ENCODE data around the gene TSHZ3.

Gene TSHZ3

DNA sequence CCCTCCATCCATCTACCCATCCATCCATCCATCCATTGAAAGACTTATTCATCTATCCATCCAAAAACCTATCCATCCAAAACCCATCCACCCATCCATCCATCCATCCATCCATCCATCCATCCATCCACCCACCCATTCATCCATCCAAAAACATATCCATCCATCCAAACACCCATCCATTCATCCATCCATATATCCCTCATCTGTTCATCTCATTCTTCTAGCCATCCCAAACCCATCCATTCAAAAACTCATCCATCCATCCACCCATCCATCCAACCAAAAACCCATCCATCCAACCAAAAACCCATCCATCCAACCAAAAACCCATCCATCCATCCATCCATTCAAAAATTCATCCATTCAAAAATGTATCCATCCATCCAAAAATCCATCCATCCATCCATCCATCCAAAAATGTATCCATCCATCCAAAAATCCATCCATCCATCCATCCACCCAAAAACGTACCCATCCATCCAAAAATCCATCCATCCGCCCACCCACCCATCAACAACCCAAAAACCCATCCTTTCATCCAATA lies 56.5 kb downstream of the TSHZ3 start:
- no peaks in the 10 kb centered on the region for H3K9me3 ChIP-seq (ENCODE audit: control insufficient read depth in 1 of 2, low read length in 2 of 2)
- no peak overlapping the region for H3K4me3 ChIP-seq (ENCODE audit: low read depth in 1 of 2, low read length in 2 of 2)
- H3K4me1 ChIP-seq (ENCODE audit: control insufficient read depth in 1 of 2, insufficient read depth in 2 of 2, low read length in 2 of 2) = no peaks in the 10 kb centered on the region
- H3K27me3 ChIP-seq (ENCODE audit: low read depth, low read length) = no peaks in the 10 kb centered on the region
- H3K27ac ChIP-seq (ENCODE audit: low read length) = no peak overlapping the region
- peaks cover 0 to 6% of the 10 kb centered on the region in 2 donors for H3K36me3 ChIP-seq (ENCODE audit: control insufficient read depth in 1 of 2, insufficient read depth in 2 of 2, low read length in 2 of 2)

GRCh38 chr19:31290931-31291590 lies 58.2 kb downstream of the TSHZ3 start:
- Histone ChIP-seq H3K27me3 (ENCODE audit: low read depth, low read length) (no peaks in the 10 kb centered on the region), H3K9me3 (ENCODE audit: control insufficient read depth in 1 of 2, low read length in 2 of 2) (no peaks in the 10 kb centered on the region), H3K4me1 (ENCODE audit: control insufficient read depth in 1 of 2, insufficient read depth in 2 of 2, low read length in 2 of 2) (peaks cover 0 to 5% of the 10 kb centered on the region in 2 donors), H3K4me3 (ENCODE audit: low read depth in 1 of 2, low read length in 2 of 2) (no peak overlapping the region), H3K36me3 (ENCODE audit: control insufficient read depth in 1 of 2, insufficient read depth in 2 of 2, low read length in 2 of 2) (peaks cover 0 to 6% of the 10 kb centered on the region in 2 donors), H3K27ac (ENCODE audit: low read length) (no peak overlapping the region)

- peaks cover 0 to 6% of the 10 kb centered on the region in 2 donors for H3K36me3 ChIP-seq (ENCODE audit: control insufficient read depth in 1 of 2, insufficient read depth in 2 of 2, low read length in 2 of 2)
- peaks cover 0 to 9% of the 10 kb centered on the region in 2 donors for H3K4me1 ChIP-seq (ENCODE audit: control insufficient read depth in 1 of 2, insufficient read depth in 2 of 2, low read length in 2 of 2)
- no peaks in the 10 kb centered on the region for H3K9me3 ChIP-seq (ENCODE audit: control insufficient read depth in 1 of 2, low read length in 2 of 2)
- no peak overlapping the region for H3K4me3 ChIP-seq (ENCODE audit: low read depth in 1 of 2, low read length in 2 of 2)
- H3K27me3 ChIP-seq (ENCODE audit: low read depth, low read length) = no peaks in the 10 kb centered on the region
- no peak overlapping the region for H3K27ac ChIP-seq (ENCODE audit: low read length)
Measured at GRCh38 chr19:31289976-31290375, 59.3 kb downstream of the TSHZ3 start.

DNA sequence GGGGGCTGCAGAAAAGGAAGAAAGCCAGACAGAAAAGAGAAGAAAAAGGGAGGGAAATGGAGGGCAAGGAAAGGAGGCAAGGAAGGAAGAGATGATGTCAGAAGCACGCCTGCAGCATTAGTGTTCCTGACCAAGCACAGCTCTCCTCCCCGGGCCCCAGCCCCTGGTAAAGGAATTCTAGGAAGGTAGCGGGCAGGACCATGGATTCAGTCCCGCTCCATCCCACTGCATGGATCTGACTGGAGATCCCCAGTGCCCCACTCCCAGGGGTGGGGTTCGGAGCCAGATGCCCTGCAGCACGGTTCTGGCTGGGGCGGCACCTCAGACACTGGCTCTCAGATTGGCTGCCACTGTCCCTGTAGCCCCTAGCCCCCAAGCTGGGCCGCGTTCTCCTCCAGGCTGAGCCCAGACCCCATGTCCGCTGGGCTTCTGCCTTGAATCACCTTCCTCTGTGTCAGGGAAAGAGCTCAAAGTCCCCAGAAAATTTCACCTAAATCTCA lies 59.8 kb downstream of the TSHZ3 start:
- H3K4me3 ChIP-seq (ENCODE audit: low read depth in 1 of 2, low read length in 2 of 2) = no peak overlapping the region
- H3K27ac ChIP-seq (ENCODE audit: low read length) = no peak overlapping the region
- peaks cover 0 to 6% of the 10 kb centered on the region in 2 donors for H3K36me3 ChIP-seq (ENCODE audit: control insufficient read depth in 1 of 2, insufficient read depth in 2 of 2, low read length in 2 of 2)
- no peaks in the 10 kb centered on the region for H3K27me3 ChIP-seq (ENCODE audit: low read depth, low read length)
- peaks cover 0 to 9% of the 10 kb centered on the region in 2 donors for H3K4me1 ChIP-seq (ENCODE audit: control insufficient read depth in 1 of 2, insufficient read depth in 2 of 2, low read length in 2 of 2)
- no peaks in the 10 kb centered on the region for H3K9me3 ChIP-seq (ENCODE audit: control insufficient read depth in 1 of 2, low read length in 2 of 2)

GRCh38 chr19:31286491-31286890 lies 62.7 kb downstream of the TSHZ3 start:
- Histone ChIP-seq H3K4me1 (ENCODE audit: control insufficient read depth in 1 of 2, insufficient read depth in 2 of 2, low read length in 2 of 2) (peaks cover 0 to 16% of the 10 kb centered on the region in 2 donors), H3K27ac (ENCODE audit: low read length) (no peak overlapping the region)

GRCh38 chr19:31285744-31286143 lies 63.5 kb downstream of the TSHZ3 start:
- H3K36me3 ChIP-seq (ENCODE audit: control insufficient read depth in 1 of 2, insufficient read depth in 2 of 2, low read length in 2 of 2) = peaks cover 0 to 6% of the 10 kb centered on the region in 2 donors
- H3K9me3 ChIP-seq (ENCODE audit: control insufficient read depth in 1 of 2, low read length in 2 of 2) = no peaks in the 10 kb centered on the region
- H3K4me1 ChIP-seq (ENCODE audit: control insufficient read depth in 1 of 2, insufficient read depth in 2 of 2, low read length in 2 of 2) = peaks cover 0 to 20% of the 10 kb centered on the region in 2 donors
- H3K4me3 ChIP-seq (ENCODE audit: low read depth in 1 of 2, low read length in 2 of 2) = no peak overlapping the region
- H3K27me3 ChIP-seq (ENCODE audit: low read depth, low read length) = no peaks in the 10 kb centered on the region
- H3K27ac ChIP-seq (ENCODE audit: low read length) = no peak overlapping the region

More at GRCh38 chr19:31286491-31286890, 62.7 kb downstream of the TSHZ3 start:
- H3K36me3 ChIP-seq (ENCODE audit: control insufficient read depth in 1 of 2, insufficient read depth in 2 of 2, low read length in 2 of 2) = peaks cover 0 to 6% of the 10 kb centered on the region in 2 donors
- H3K4me3 ChIP-seq (ENCODE audit: low read depth in 1 of 2, low read length in 2 of 2) = no peak overlapping the region
- H3K27me3 ChIP-seq (ENCODE audit: low read depth, low read length) = no peaks in the 10 kb centered on the region
- H3K9me3 ChIP-seq (ENCODE audit: control insufficient read depth in 1 of 2, low read length in 2 of 2) = no peaks in the 10 kb centered on the region

DNA sequence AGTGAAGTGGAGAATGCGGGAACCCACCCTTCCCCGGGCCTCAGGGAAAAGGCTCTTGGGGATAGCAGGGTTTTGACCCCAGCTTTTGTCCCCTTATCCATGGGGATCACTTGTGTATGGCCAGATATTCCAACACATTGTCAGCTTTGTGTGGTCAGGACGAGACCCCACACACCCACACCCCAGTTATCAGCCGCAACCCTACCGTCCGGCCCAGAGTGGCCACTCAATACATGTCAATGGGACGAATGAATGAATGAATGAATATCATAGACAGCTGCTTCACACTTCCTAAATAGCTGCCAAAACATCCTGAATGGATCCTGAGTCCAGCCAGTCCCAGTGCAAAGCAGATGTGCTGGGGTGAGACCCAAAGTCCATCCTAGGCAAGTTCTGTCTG lies 64.6 kb downstream of the TSHZ3 start:
- H3K27me3 ChIP-seq (ENCODE audit: low read depth, low read length) = no peaks in the 10 kb centered on the region
- no peak overlapping the region for H3K27ac ChIP-seq (ENCODE audit: low read length)
- H3K36me3 ChIP-seq (ENCODE audit: control insufficient read depth in 1 of 2, insufficient read depth in 2 of 2, low read length in 2 of 2) = peaks cover 0 to 6% of the 10 kb centered on the region in 2 donors
- H3K4me1 ChIP-seq (ENCODE audit: control insufficient read depth in 1 of 2, insufficient read depth in 2 of 2, low read length in 2 of 2) = peaks cover 0 to 20% of the 10 kb centered on the region in 2 donors
- no peak overlapping the region for H3K4me3 ChIP-seq (ENCODE audit: low read depth in 1 of 2, low read length in 2 of 2)
- no peaks in the 10 kb centered on the region for H3K9me3 ChIP-seq (ENCODE audit: control insufficient read depth in 1 of 2, low read length in 2 of 2)

GRCh38 chr19:31283701-31284100 lies 65.5 kb downstream of the TSHZ3 start:
- no peaks in the 10 kb centered on the region for H3K27me3 ChIP-seq (ENCODE audit: low read depth, low read length)
- H3K4me3 ChIP-seq (ENCODE audit: low read depth in 1 of 2, low read length in 2 of 2) = no peak overlapping the region
- H3K4me1 ChIP-seq (ENCODE audit: control insufficient read depth in 1 of 2, insufficient read depth in 2 of 2, low read length in 2 of 2) = peaks cover 0 to 20% of the 10 kb centered on the region in 2 donors
- no peak overlapping the region for H3K27ac ChIP-seq (ENCODE audit: low read length)
- no peaks in the 10 kb centered on the region for H3K9me3 ChIP-seq (ENCODE audit: control insufficient read depth in 1 of 2, low read length in 2 of 2)
- H3K36me3 ChIP-seq (ENCODE audit: control insufficient read depth in 1 of 2, insufficient read depth in 2 of 2, low read length in 2 of 2) = peaks cover 2 to 15% of the 10 kb centered on the region in 2 donors

DNA sequence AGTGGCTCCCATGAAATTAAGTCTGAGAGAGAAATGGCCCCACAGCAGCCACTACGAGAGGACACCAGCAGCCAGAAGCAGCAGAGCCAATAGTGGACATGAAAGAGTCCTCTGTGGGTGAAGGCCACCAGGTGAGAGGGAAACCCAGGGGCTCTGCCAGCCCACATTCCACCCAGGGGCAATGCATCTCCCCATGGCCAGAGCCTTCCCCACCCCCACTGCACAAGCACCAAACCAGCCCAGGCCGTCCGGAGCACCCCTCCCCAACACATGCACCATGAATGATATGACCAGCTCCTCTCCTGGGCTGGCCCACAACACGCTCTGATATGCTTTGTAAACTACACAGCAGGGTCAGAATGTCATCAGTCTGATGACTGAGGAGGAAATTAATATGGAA lies 66.9 kb downstream of the TSHZ3 start:
- Histone ChIP-seq H3K4me3 (ENCODE audit: low read depth in 1 of 2, low read length in 2 of 2) (no peak overlapping the region), H3K9me3 (ENCODE audit: control insufficient read depth in 1 of 2, low read length in 2 of 2) (no peaks in the 10 kb centered on the region), H3K27ac (ENCODE audit: low read length) (no peak overlapping the region), H3K27me3 (ENCODE audit: low read depth, low read length) (no peaks in the 10 kb centered on the region), H3K4me1 (ENCODE audit: control insufficient read depth in 1 of 2, insufficient read depth in 2 of 2, low read length in 2 of 2) (peaks cover 0 to 20% of the 10 kb centered on the region in 2 donors), H3K36me3 (ENCODE audit: control insufficient read depth in 1 of 2, insufficient read depth in 2 of 2, low read length in 2 of 2) (peaks cover 8 to 22% of the 10 kb centered on the region in 2 donors)

DNA sequence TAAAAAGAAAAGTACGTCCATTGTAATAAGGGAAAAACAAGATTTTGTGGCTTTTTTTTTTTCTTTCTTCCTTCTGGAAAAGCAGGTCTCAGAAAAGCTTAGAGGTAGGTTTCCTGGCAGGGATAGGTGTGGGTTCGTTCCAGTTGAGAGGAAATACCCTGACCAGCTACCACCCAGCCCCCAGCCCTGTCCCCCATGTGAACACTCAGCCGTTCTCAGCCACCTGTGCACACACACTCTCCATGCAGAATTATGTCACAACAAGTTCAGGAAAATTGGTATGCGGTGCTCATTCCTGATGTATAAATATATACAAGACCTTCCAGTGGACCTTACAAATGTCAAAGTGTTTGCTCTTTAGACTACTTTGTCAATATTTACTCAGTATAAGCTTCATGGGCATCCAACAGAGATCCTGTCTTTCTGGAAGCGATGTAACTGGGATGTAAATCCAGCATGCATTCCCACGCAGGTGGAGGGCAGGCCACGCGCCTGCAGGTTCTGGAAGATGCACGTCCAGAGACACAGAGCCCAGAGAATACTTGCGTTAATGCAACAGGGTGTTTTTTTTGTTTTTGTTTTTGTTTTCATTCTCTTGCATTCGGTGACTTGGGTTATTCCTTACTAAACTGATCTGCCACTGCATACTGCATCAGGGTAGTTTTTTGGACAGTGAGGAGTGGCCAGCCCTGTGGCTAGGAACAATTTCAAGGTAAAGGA lies 68.8 kb downstream of the TSHZ3 start:
- H3K9me3 ChIP-seq (ENCODE audit: control insufficient read depth in 1 of 2, low read length in 2 of 2) = no peaks in the 10 kb centered on the region
- no peak overlapping the region for H3K4me3 ChIP-seq (ENCODE audit: low read depth in 1 of 2, low read length in 2 of 2)
- H3K27ac ChIP-seq (ENCODE audit: low read length) = no peak overlapping the region
- H3K4me1 ChIP-seq (ENCODE audit: control insufficient read depth in 1 of 2, insufficient read depth in 2 of 2, low read length in 2 of 2) = peaks cover 0 to 11% of the 10 kb centered on the region in 2 donors
- peaks cover 13 to 30% of the 10 kb centered on the region in 2 donors for H3K36me3 ChIP-seq (ENCODE audit: control insufficient read depth in 1 of 2, insufficient read depth in 2 of 2, low read length in 2 of 2)
- H3K27me3 ChIP-seq (ENCODE audit: low read depth, low read length) = no peaks in the 10 kb centered on the region

DNA sequence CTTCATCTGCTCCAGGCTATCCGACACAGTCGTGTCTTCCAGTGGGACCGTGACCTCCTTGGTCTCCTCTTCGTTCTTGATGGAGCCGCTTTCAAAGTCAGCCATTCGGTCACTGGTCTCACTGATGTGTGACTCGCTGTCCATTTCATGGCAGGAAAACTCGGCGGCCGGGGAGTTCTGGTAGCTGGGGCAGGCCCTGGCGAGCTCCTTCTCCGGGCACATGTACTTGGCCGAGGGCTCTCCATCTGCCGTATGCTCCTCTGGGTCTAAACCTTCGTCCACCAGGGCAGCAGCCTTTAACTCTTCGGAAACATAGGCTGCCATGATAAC lies 69.8 kb downstream of the TSHZ3 start:
- peaks cover 0 to 11% of the 10 kb centered on the region in 2 donors for H3K4me1 ChIP-seq (ENCODE audit: control insufficient read depth in 1 of 2, insufficient read depth in 2 of 2, low read length in 2 of 2)
- H3K27me3 ChIP-seq (ENCODE audit: low read depth, low read length) = no peaks in the 10 kb centered on the region
- H3K4me3 ChIP-seq (ENCODE audit: low read depth in 1 of 2, low read length in 2 of 2) = no peak overlapping the region
- no peak overlapping the region for H3K27ac ChIP-seq (ENCODE audit: low read length)
- H3K36me3 ChIP-seq (ENCODE audit: control insufficient read depth in 1 of 2, insufficient read depth in 2 of 2, low read length in 2 of 2) = peaks cover 13 to 30% of the 10 kb centered on the region in 2 donors
- no peaks in the 10 kb centered on the region for H3K9me3 ChIP-seq (ENCODE audit: control insufficient read depth in 1 of 2, low read length in 2 of 2)

Data from muscle layer of duodenum (tissue), 2 donors.